ENCODE measurements around the gene USB1.
A peak's percentile ranks its signal among the peaks of the same experiment; 100 is the strongest.

The USB1 gene

DNA sequence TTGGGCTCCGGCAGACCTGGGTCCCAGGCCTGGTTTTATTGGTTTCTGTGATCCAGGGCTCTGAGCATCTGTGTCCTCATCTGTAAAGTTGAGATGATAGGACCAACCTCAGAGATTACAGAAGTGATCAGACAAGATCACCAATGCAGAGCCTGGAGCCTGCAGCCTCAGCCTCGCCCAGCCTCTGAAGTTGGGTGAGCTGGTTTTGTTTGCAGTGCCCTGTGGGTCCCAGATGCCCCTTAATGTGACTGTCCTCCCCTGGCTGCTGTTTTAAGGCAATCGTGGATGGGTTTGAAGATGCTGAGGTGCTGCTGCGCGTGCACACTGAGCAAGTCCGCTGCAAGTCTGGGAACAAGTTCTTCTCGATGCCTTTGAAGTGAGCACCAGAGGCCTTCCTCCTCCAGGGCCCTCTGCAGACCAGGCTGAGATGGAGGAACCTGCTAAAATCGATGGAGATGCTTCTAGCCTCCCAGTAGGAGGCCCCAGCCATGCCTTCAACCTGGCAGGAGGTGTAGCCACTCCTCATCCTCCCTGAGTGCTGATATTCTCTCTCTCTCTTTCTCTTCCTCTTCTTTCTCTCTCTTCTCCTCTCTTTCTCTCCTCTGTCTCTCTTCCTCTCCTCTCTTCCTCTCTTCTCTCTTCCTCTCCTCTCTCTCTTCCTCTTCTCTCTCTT lies 18.8 kb downstream of the USB1 start:
- no peak for DNase-seq (ENCODE audit: low read depth)

- DNase-seq (ENCODE audit: low read depth): peak; percentile 51
Measured at GRCh38 chr16:58020628-58021521, 19.7 kb downstream of the USB1 start.

DNA sequence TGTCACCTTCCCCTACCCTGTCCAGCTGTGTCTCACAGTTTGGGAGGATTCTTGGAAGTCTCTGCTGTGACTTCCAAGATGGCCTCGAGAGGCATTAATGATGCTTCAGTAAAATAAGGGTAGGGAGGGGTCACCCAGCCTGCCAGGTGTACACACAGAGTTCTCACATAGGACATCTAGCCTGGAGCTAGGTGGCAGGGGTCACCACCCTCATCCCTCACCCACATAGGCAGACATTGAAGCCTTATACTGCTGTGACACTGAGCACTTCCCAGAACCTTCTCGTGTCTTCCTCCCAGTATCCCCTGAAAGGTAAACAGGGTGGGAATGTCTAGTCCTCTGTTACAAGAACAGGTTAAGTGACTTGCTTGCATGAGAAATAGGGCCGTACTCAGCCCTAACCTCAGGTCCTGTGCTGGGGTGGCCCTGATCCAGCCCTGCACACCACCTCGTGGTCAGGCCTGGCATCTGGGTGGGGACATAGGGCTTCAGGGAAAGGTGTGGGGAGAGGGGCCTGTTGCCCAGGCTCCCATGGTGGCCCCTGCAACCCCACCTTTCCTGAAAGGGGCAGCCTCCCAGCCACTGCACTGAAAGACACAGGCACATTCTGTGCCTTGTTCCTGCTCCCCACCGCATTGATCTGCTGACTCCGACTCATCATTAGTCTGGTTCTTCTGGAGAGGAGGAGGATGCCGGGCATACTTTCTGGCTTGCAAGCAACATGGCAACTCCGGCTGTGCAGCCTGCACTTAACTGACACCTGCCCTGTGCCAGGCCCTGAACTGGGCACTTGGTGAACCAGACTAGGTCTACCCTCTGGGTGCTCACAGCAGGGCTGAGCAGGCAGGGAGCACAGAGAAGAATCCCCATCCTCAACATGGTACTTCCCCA lies 20.7 kb downstream of the USB1 start:
- DNase-seq (ENCODE audit: low read depth): no peak

DNA sequence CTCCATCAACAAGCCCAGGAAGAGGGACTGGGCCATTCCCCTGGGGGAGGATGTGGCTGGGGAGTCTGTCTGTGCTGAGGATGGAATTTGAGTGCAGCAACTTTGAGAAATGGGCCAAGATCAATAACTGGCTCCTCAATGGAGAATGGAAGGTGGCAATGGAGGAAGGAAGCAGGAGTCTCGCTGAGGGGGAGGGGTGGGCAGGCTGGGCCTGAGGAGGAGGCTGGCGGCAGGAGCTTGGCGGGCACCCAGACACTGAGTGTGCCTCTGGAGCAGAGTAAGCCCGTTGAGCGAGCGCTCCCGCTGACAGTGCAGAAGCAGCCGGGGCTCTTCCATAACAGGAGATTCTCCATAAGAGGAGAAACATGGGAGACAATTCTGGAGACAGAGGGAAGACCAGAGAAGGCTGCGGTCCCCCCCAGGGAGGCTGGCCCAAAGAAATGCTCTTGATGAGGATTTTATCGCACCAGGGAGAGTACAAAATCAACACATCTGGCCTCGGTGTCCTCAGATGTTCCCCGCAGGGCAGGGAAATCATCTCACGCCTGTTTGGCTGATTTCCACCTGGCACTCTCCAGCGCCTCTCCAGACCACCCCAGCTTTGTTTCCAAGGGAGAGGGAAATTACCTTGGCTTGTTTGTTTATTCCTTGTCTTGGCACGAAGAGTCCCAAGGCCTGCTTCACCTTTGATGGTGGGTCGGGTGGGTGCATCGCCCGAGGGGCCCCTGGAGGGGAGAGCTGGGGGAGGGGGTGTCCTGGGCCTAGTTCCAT lies 21.6 kb downstream of the USB1 start:
- DNase-seq (ENCODE audit: low read depth): no peak

- no peak for DNase-seq (ENCODE audit: low read depth)
Measured at GRCh38 chr16:58024486-58025350, 23.5 kb downstream of the USB1 start.

DNA sequence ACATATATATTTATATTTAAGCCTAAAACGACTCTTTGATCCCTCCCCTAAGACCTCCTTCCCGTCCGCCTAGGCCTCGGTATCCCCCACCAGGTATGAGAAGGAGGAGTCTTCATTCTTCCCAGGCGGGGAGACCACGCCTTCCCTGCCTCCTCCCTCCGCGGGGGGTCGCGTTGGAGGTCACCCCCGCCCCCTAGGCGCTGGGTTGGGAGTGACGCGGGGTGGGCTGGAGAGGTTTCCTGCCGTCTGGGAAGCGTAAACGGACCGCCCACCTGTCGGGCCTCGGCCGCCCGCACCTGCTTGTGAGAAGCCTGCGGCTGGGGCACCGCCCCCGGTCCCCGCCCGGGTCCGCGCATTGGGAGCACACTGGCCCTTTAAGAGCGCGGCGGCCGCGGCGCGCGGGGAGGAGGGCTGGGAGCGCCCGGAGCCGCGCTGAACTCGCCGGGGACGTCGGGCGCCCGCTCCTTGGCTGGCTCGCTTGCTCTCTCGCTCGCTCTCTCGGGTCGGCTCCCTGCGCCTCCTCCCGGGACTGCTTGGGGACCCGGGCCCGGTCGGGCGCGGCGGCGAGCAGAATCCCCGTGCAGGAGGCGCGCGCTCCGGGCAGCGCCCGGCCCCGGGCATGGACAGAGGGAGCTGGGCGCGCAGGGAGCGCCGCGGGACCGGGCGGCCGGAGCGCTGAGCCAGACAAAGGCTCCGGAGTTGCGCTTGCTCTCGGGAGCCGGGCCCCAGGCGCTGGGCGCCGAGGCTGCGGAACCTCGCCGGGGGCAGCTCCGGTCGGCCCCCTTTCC lies 24.3 kb downstream of the USB1 start, which contains the start of gene MMP15:
Gene MMP15, plus strand, starts transcription at position 404 of the 788 bp plus-strand sequence. CDS start 597 bp downstream, outside the sequence.
- DNase-seq (ENCODE audit: low read depth): peak; percentile 30

GRCh38 chr16:58026139-58026704 lies 25.0 kb downstream of the USB1 start:
- no peak for DNase-seq (ENCODE audit: low read depth)

GRCh38 chr16:58026705-58027160 lies 25.5 kb downstream of the USB1 start:
- no peak for DNase-seq (ENCODE audit: low read depth)

DNA sequence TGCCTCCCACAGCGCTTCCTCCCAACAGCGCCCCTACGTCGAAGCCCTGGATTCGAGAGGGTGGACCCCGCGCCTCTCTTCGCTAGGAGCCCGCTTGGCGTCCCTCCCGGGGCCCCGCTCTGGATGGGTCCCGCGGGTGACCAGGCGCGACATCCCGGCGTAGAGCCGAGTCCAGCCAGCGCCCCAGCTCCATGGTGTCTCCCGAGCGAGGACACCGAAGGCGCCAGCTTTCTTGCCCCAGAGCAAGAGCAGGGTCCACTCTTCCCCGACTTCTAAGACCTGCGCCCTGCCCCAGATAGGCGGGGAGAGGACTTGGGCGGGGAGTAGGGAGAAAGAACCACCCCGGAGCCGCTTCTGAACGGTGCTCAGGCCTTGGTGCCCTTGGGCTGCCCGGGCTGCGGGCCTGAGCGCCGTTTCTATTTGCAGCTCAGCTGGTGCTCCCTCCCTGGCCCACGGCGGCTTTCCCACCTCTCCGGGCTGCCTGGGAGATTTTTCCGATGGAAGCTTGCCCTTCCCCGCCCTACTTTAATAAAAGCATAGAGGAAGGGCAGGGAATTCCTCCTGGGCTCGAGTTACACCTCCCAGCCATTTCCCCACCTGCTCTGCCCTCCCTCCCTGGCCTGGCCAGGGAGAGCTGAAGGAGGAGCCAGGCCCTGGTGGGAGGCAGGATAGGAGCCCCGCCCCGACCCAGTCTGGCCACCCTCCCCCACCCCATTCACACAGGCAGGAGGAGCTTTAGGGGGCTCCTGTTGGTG lies 26.1 kb downstream of the USB1 start:
- DNase-seq (ENCODE audit: low read depth): no peak

GRCh38 chr16:58027916-58028455 lies 26.8 kb downstream of the USB1 start:
- no peak for DNase-seq (ENCODE audit: low read depth)

DNA sequence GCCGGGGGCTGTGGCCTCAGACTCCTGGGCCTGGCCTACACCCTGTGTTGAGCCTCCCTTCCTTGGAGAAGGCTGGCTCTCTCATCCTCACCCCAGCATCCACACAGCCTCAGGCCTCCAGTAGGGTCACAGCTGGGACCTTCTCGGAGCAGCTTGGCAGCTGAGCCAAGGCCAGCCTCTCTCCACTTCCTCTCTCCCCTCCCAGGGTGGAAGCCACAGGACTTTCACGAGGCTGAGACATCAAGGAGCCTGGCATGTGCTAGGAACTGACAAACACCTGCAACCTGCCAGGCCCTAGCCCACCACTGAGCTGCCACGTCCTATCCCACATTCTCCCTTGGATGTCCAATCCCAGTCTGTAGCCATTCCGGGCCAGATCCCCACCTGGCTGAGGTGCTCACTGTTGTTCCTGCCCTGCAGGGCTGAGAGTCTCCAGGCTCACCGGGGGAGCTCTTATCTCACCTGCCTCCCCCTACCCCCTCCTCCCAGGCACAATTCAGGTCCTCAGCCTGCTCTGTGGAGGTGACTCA lies 27.4 kb downstream of the USB1 start:
- DNase-seq (ENCODE audit: low read depth): no peak

- no peak for DNase-seq (ENCODE audit: low read depth)
Measured at GRCh38 chr16:58029410-58029809, 28.2 kb downstream of the USB1 start.

DNA sequence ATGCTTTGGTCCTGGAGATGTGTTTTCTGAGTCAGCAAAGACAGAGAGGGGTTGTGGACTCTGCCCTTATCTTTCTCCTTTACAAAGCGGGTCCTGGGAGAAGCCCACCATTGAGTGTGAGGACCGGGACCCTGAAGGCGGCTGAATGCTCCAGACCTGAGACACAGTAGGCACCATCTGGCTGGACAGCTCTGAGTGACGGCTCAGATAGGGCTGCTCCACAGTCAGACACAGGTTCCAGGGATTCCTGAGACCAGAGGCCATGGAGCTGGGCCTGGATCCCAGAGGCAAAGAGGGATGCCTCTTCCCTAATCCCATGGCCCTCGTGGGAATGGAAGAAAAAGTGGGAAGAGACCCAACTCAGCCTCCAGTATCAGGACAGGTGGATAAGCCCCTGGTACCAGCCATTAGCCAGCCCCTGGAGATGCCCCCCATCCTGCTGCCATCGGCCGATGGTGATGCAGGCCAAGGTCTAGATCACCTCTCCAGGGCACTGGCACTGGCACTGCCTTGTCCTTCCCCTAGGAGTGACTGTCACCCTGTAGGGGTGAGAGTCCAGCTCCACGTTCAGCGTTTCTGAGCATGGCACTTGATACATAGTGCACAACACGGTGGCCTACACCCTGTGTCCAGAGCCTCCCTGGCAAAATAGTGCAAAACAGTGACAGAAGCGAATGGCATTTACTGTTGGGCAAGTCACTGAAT lies 29.1 kb downstream of the USB1 start:
- no peak for DNase-seq (ENCODE audit: low read depth)

DNA sequence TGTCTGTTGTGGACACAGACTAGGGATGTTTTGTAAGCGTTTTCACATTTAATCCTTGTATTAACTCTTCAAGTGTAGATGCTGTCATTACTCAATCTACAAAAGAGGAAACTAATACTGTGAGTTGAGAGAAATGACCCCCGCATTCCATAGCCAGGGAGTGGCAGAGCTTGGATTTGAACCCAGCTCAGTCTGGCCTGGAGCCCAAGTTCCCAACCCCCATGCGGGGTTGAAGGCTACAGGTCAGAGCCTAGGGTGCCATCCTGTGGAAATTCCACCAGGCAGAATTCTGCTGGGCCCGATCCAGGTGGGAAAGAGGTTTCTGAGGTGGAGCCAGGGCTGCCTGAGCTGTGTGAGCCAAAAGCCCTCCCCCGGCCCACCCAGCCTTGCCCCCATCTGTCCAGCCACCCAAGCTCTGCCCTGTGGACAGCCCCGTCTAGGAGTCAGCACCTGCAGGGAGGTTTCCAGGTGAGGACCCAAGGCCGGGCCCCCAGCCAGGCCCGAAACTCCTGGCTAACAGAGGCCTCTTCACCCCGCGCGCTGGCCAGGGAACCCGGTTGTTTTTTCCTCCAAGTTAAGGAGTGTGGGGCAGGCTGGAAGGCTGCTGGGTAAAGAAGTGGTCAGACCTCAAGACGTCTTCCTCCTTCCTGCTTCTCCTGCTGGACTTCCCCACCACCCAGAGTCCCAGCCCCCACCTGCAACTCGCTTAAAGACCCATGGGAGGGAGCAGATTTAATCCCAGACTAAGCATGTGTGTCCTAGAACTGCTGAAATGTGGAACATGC lies 30.0 kb downstream of the USB1 start:
- DNase-seq (ENCODE audit: low read depth): no peak

DNA sequence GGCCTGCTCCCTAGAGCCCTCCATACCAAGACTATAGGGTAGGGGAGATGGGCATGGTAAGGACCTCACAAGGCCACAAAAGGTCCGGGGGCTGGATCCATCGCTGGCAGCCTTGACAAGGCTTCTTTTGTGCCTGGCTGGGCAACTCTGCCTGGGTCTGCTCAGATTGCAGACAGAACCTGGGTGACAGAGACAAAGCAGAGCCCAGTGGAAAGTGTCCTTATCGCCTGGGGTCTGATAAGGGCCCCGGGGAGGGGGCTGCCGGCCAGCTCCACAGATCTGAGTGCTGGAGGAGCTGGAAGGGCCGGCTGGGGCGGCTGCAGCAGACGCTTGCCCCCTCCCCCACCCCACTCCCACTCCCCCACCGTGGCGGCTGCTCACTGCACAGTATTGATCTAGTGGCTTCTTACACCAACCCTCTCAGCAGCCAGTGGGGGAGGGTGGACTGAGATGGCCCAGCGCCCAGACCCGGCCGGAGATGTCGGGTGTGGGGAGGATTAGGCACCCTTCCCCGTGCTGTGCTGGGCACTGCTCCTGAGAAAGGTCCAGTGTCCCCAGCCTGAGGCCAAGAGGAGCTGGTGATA lies 31.6 kb downstream of the USB1 start:
- DNase-seq (ENCODE audit: low read depth): no peak

DNA sequence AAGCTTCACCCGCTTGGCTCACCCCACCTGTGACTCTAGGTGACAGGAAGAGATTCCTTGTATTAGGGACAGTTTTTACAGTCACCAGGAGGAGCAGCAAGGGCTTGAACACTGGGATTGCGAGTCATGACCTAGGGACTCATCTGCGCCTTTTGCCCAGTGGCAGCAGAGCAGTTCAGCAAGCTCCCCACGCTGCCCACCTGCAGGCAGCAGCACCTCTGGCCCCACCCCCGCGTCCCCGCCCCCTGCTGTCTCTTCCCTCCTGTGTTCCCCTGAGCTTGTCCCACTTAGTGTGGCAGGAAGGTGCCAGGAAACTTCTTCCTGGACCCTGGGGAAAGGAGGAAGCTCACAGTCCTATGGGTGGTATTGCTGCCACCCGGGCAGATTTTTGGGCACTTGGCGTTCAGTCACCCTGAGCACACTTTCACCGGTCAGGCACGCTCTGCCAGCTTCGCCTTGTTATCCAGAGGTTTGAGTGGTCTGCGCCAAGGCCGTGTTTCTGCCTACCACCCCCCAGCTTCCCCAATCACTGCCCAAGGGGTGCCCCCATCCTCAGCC lies 33.0 kb downstream of the USB1 start:
- no peak for DNase-seq (ENCODE audit: low read depth)
